T-helper 2 cell (primary cell): ENCODE results near the gene SNED1.

Experiments used
- DNase-seq, 5 experiments: peaks; one replicate each; pipeline versions ENCODE4 v3.0.0 to v3.0.0-alpha.2; 2012 to 2022

Gene SNED1

GRCh38 chr2:241030333-241030680, 31.9 kb downstream of the SNED1 start:
- DNase-seq: no peak

DNA sequence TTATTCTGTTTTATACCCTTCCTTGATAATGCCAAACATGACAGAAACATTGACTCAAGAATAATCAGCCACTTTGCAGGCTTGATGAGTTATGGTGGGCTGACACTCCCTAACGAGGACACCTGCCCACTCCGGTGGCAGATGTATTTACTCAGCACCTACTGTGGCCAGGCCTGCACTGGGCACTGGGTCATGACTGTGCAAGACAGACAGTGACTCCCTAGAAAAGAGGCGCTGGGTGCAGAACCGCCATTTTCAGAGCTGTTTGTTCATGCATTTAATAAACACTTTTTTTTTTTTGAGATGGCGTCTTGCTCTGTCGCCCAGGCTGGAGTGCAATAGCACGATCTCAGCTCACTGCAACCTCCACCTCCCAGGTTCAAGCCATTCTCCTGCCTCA, 32.5 kb downstream of the SNED1 start:
- no peak for DNase-seq

- DNase-seq: no peak
Observed at GRCh38 chr2:241031436-241032165, 33.2 kb downstream of the SNED1 start.

DNA sequence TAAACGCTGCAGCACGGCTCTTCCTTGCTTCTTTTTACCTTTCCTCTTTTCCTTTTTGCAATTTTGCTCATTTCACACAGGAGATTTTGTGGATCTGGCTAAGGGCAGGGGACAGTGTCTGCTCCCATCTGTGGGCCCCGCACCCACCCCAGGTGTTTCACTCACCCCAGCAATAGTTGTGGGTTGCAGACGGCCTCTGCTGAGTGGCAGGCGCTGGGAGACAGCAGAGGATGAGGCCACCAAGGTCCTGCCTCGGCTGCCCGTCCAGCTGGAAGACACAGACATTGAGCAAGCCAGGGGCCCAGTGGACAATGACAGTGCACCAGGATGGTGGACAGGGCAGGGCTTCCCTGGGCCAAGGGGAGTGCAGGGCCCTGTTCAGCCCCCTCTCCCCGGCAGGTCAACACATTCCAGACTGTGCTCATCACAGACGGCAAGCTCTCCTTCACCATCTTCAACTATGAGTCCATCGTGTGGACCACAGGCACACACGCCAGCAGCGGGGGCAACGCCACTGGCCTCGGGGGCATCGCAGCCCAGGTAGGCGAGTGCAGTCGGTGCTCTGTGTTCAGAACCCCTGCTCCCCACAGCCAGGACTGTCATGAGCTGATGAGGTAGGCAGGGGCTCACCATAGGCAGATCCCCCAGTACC, 35.0 kb downstream of the SNED1 start:
- no peak for DNase-seq

- DNase-seq: no peak
Observed at GRCh38 chr2:241033994-241034393, 35.6 kb downstream of the SNED1 start.

- DNase-seq: no peak
Observed at GRCh38 chr2:241034490-241035141, 36.2 kb downstream of the SNED1 start.

- peak; percentile 25 to 60 (median 54) for DNase-seq
Observed at GRCh38 chr2:241035142-241035817, 36.9 kb downstream of the SNED1 start.

GRCh38 chr2:241035818-241036396, 37.5 kb downstream of the SNED1 start:
- DNase-seq: peak in 4 of 5 experiments; percentile 43 to 68 (median 52)

DNA sequence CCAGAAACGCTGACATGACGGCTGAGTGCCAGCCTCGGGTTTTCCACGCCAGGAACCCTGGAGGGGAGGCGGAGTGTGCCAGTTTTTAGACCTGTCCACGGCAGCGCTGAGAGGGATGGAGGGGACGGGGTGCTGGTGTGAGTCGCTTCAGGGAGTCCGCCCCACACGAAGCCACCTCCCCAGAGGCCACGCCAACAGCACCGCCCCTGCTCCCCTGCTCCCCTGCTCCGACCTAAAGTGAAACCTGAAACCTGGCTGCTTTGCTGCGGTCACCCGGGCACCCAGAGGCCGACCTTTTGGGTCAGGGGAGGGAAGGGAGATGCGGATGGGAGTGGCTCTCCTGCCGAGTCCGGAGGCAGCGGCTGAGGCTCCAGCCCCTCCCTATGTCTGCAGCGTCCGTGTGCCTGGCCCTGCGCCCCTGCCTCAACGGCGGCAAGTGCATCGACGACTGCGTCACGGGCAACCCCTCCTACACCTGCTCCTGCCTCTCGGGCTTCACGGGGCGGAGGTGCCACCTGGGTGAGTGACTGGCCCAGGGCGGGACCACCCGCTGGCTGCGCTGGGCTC, 38.1 kb downstream of the SNED1 start:
- peak; percentile 43 to 77 (median 65) for DNase-seq

DNA sequence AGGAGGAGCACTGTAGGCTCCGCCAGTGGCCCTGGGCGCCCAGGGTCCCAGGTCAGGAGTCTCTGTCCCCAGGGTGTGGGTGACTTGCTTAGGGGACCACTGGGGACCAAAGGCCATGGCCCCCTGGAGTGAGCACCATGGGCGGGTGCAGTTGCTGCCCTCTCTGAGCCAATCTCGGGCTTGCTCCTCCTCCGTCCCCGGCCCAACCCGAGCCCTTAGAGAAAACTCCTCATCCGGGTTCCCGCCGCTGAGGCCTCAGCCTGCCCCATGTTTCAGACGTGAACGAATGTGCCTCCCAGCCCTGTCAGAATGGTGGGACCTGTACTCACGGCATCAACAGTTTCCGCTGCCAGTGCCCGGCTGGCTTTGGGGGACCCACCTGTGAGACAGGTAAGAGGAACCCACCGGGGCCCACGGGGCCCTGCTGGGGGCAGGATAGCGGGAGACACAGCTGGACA, 38.6 kb downstream of the SNED1 start:
- DNase-seq: peak in 1 of 5 experiments; percentile 72

- DNase-seq: no peak
Observed at GRCh38 chr2:241037498-241037897, 39.1 kb downstream of the SNED1 start.

GRCh38 chr2:241038374-241039180, 40.2 kb downstream of the SNED1 start:
- no peak for DNase-seq

- DNase-seq: no peak
Observed at GRCh38 chr2:241039416-241039815, 41.0 kb downstream of the SNED1 start.

GRCh38 chr2:241040081-241040803, 41.8 kb downstream of the SNED1 start:
- no peak for DNase-seq

DNA sequence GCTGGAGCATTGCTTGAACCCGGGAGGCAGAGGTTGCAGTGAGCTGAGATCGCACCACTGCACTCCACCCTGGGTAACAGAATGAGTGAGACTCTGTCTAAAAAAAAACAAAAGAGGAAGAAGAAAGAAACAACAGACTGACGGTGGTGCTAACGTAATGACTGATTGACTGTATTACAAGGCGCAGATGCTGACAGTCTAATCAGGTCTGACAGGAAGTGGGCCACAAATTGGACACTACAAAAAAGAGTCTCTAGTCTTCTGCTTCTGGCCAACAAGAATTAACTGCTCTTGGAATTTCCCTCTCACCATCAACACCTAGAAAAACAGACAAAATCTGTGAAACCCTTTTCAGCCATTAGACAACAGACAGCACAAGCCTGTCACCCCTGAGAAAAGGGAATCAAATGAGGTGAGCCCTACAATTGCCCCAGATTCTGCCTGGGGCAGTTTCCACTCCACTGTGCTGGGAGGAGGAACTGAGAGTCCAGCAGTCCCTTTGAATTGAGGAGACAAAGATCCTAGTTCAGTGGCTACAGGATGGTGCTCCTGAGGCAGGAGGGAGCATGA, 43.3 kb downstream of the SNED1 start:
- DNase-seq: peak in 1 of 5 experiments; percentile 78

GRCh38 chr2:241043581-241043980, 45.2 kb downstream of the SNED1 start:
- no peak for DNase-seq

GRCh38 chr2:241047253-241048010, 49.0 kb downstream of the SNED1 start:
- DNase-seq: no peak

DNA sequence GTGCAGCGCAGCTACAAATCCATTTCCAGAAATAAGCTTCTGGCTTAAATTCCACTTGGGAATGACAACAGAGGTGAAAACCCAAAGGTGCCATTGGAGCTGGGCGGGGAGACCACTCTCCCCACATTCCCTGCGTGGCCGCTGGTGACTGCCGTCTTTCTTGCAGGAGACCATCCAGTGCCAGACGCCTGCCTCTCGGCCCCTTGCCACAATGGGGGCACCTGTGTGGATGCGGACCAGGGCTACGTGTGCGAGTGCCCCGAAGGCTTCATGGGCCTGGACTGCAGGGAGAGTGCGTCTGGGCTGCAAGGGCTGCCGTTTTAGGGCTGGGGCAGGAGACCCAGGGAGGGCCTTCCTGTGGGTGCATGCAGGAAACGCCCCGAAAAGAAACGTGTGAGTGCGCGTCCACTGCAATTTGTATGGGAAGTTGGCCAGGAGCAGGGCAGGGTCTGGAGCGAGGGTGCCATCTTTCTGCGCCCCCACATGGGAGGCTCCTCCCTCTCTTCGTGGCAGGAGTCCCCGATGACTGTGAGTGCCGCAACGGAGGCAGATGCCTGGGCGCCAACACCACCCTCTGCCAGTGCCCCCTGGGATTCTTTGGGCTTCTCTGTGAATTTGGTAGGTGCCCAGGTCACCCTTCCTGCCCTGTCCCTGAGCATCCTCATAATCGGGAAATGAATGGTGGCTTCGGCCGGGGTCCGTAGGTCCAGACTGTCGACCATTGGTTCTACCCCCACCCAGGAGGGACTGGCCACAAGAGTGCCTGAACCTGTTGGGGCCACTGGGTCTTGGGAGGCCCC, 49.9 kb downstream of the SNED1 start:
- no peak for DNase-seq

DNA sequence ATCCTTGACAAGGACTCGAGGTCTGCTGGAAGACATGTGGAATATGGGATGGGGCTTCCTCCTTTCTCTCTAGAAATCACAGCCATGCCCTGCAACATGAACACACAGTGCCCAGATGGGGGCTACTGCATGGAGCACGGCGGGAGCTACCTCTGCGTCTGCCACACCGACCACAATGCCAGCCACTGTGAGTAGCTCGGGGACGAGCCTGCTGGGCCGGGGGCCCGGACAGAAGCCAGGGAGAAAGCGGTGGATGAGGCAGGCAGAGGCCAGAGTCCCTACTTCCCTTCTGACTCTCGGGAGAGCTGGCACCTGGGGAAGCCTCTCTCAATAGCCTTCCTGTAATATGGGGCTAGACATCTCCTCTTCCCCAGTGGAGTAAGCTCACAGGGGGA, 50.5 kb downstream of the SNED1 start:
- DNase-seq: no peak
